GM18519 (cell line): ENCODE results near the gene CARD8.

Source experiments
- ATAC-seq: cut with Tn5 transposase; IDR thresholded peaks from one replicate; pipeline ENCODE4 v1.9.1; 2021; ENCODE audit warnings: mild to moderate bottlenecking, moderate library complexity; ENCODE audit not compliant: unreplicated experiment, low FRiP score

The CARD8 gene

GRCh38 chr19:48181505-48181904 lies 74.2 kb downstream of the CARD8 start:
- ATAC-seq: no peak

- no peak for ATAC-seq
These were observed 79.5 kb downstream of the CARD8 start for GRCh38 chr19:48176226-48176625.

- ATAC-seq: no peak
These were observed 80.1 kb downstream of the CARD8 start for GRCh38 chr19:48175578-48175977.

- ATAC-seq: no peak
These were observed 81.2 kb downstream of the CARD8 start for GRCh38 chr19:48174445-48175030.

GRCh38 chr19:48171710-48172109 lies 84.0 kb downstream of the CARD8 start:
- ATAC-seq: no peak

- no peak for ATAC-seq
These were observed 84.8 kb downstream of the CARD8 start for GRCh38 chr19:48170817-48171347.

GRCh38 chr19:48169939-48170803 lies 85.5 kb downstream of the CARD8 start, which contains the start of the genes LIG1 and ZSWIM9:
LIG1 (minus strand) TSS chr19:48170344; CDS start chr19:48165566, 4,778 bp downstream.
ZSWIM9 (plus strand) TSS chr19:48170680; CDS start chr19:48171803, 1,123 bp downstream.
- ATAC-seq: peak; percentile 70

- no peak for ATAC-seq
These were observed 86.2 kb downstream of the CARD8 start for GRCh38 chr19:48169578-48169938.

- no peak for ATAC-seq
These were observed 87.0 kb downstream of the CARD8 start for GRCh38 chr19:48168689-48169088.

- ATAC-seq: no peak
These were observed 97.4 kb downstream of the CARD8 start for GRCh38 chr19:48158210-48158790.
